Measurements from ENCODE around the gene VAT1.

The VAT1 gene

GRCh38 chr17:42971589-42971988 lies 50.6 kb downstream of the VAT1 start:
- DNase-seq, result no peak

DNA sequence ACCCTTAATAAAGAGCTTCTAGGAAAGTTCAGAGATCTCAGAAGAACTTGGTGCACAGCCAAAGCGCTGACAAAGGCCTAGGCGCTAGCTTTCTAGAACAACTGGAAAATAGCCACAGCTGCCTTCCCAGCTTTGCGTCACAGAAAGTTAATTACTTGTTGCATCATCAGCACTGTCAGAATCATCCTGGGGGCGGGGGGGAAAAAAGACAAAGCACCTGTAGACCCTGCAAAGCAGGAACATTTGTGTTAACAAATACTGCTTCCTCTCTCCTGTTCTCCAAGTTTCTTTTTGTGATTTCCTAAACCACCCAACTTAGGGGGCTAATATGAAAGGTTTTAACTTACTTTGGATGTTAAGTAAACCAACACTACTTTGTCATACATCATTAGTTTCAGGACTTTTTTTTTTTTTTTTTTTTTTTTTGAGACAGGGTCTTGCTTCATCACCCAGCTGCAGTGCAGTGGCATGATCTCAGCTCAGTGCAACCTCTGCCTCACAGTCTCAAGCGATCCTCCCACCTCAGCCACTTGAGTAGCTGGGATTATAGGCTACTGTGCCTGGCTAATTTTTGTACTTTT lies 53.1 kb downstream of the VAT1 start:
- DNase-seq, result no peak

GRCh38 chr17:42967925-42968324 lies 54.3 kb downstream of the VAT1 start:
- no peak for DNase-seq

Measured in NCI-H524 (cell line).